OCI-LY1 (cell line): ENCODE data around the gene GABBR2.
"Not testable (repeated sequence)": the region's sequence is repeated elsewhere in the genome, so short reads cannot be mapped to it uniquely, and the experiment has no call there.

ENCODE experiments used
- H2AFZ ChIP-seq: fragments of 200-600 bp; sonication (generic), shearing (Covaris generic); 2 replicates; pipeline ENCODE4 v1.6.0; 2014; ENCODE audit warnings: antibody characterized with exemption, mild to moderate bottlenecking, low read length
- H3F3A ChIP-seq: fragments of 200-600 bp; sonication (generic), shearing (Covaris generic); 2 replicates; pipeline ENCODE4 v1.6.0; 2014; ENCODE audit warnings: mild to moderate bottlenecking, antibody characterized with exemption, low read length, moderate library complexity; ENCODE audit not compliant: insufficient read depth
- H3K27ac ChIP-seq: fragments of 200-600 bp; sonication (generic); 2 replicates; pipeline ENCODE4 v1.5.1; 2014; ENCODE audit warnings: low read length, mixed run types, mild to moderate bottlenecking, low read depth; ENCODE audit not compliant: poor library complexity, severe bottlenecking
- H3K27me3 ChIP-seq: fragments of 200-600 bp; sonication (generic); 2 replicates; pipeline ENCODE4 v1.6.0; 2014; ENCODE audit warnings: antibody characterized with exemption, mild to moderate bottlenecking, low read length, moderate library complexity; ENCODE audit not compliant: insufficient read depth
- H3K36me3 ChIP-seq: fragments of 200-600 bp; sonication (generic); 2 replicates; pipeline ENCODE4 v1.6.1; 2014; ENCODE audit warnings: mild to moderate bottlenecking, antibody characterized with exemption, low read length, moderate library complexity, mixed read lengths; ENCODE audit not compliant: insufficient read depth
- H3K4me1 ChIP-seq: fragments of 200-600 bp; sonication (generic); 2 replicates; pipeline ENCODE4 v1.5.1; 2014; ENCODE audit warnings: mild to moderate bottlenecking, low read length, moderate library complexity; ENCODE audit not compliant: insufficient read depth, severe bottlenecking
- H3K4me2 ChIP-seq: fragments of 200-600 bp; sonication (generic), shearing (Covaris generic); 2 replicates; pipeline ENCODE4 v1.6.1; 2014; ENCODE audit warnings: low read length
- H3K4me3 ChIP-seq: fragments of 200-600 bp; sonication (generic); 2 replicates; pipeline ENCODE4 v1.5.1; 2014; ENCODE audit warnings: low read length, low read depth, mild to moderate bottlenecking, mixed read lengths; ENCODE audit not compliant: poor library complexity, severe bottlenecking
- H3K79me2 ChIP-seq: fragments of 200-600 bp; shearing (Covaris generic); 2 replicates; pipeline ENCODE4 v1.6.1; 2016; ENCODE audit warnings: mixed run types, low read length, mixed read lengths; ENCODE audit not compliant: insufficient read depth
- H3K9ac ChIP-seq: fragments of 200-600 bp; sonication (generic), shearing (Covaris generic); 2 replicates; pipeline ENCODE4 v1.6.1; 2014; ENCODE audit warnings: mild to moderate bottlenecking, low read length, mixed read lengths
- H3K9me2 ChIP-seq: fragments of 200-600 bp; sonication (generic), shearing (Covaris generic); 2 replicates; pipeline ENCODE4 v1.6.1; 2014; ENCODE audit warnings: low read depth, mild to moderate bottlenecking, low read length, mixed read lengths
- H3K9me3 ChIP-seq: fragments of 200-600 bp; shearing (Covaris generic); 2 replicates; pipeline ENCODE4 v1.6.1; 2014; ENCODE audit warnings: low read length, mixed read lengths
- H4K20me1 ChIP-seq: fragments of 200-600 bp; sonication (generic), shearing (Covaris generic); 2 replicates; pipeline ENCODE4 v1.6.0; 2016; ENCODE audit warnings: mild to moderate bottlenecking, low read length; ENCODE audit not compliant: insufficient read depth
- CTCF ChIP-seq: fragments of 200-600 bp; sonication (generic), shearing (Covaris generic); IDR thresholded peaks from 2 replicates; pipeline ENCODE4 v1.5.1; 2017; ENCODE audit warnings: mild to moderate bottlenecking, antibody characterized with exemption, low read length, moderate library complexity, mixed read lengths
- EZH2 ChIP-seq: fragments of 200-600 bp; sonication (generic), shearing (Covaris generic); IDR thresholded peaks from 2 replicates; pipeline ENCODE4 v1.8.0; 2017; ENCODE audit warnings: borderline replicate concordance, mixed run types, mild to moderate bottlenecking, antibody characterized with exemption, low read length, moderate library complexity, mixed read lengths

Gene GABBR2

DNA sequence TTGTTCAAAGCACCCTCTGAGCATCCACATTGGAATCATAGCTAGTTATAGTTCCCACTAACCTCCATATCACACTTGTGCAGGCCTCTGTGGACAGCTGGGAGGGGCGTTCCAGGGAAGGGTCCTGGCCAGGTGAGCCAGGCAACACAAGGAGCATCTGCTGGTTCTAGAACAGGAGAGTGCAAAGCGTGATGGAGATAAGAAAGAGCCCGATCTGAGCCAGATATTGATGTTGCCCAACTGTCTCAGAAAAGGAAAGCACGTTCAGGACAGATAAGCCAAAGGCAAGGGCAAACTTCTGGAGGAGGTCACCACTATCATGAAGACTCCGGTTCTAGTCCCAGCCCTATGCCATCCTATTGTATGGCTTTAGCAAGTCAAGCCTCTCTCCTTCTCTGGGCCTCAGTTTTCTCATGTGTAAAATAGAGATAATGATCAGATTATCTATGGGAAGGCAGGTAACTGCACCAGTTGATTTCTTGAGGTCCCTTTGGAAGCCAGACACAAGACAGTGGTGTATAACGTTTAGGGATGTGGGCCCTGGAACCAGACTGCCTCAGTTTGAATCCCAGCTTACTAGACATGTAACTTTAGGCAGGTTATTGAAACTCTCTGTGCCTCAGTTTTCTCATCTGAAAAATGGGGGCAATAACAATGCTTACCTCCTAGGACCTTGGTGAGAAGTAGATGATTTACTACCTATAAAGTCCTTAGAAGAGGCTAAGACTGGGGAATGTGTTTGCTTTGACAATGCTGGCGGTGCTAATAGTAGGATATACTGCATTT is 19.8 kb downstream of the GABBR2 start:
- Histone ChIP-seq H3F3A (no peaks in the 10 kb centered on the region), H2AFZ (no peak overlapping the region), H3K9ac (no peak overlapping the region), H3K4me1 (no peaks in the 10 kb centered on the region), H4K20me1 (no peaks in the 10 kb centered on the region), H3K9me2 (no peaks in the 10 kb centered on the region), H3K9me3 (no peaks in the 10 kb centered on the region), H3K36me3 (no peaks in the 10 kb centered on the region), H3K27me3 (no peaks in the 10 kb centered on the region; the same call in 1 of the 2 replicates), H3K4me3 (no peak overlapping the region), H3K79me2 (no peaks in the 10 kb centered on the region), H3K27ac (no peak overlapping the region), H3K4me2 (no peak overlapping the region)
- no peak for TF ChIP-seq EZH2

DNA sequence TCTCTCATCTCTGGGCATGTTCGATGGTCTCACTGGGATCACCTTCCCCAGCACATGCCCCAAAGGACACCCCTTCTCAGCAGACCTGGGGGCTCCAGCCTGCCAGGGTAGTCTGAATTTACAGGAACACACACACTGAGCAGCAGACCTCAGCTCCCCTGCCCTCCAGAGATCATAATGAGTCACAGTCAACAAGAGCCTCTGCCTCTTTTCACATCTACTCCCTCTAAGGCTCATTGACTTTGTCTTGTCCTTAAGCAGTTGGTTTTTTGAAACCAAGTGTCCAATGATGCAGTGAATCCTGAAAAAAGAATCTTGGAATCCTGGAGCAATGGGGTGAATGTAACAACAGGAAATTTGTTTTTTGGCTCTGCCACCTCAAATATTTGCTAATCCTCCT is 20.8 kb downstream of the GABBR2 start:
- Histone ChIP-seq H4K20me1 (no peaks in the 10 kb centered on the region), H3K9me3 (no peaks in the 10 kb centered on the region), H3K27ac (no peak overlapping the region), H3F3A (no peaks in the 10 kb centered on the region), H3K4me2 (no peak overlapping the region), H3K9ac (no peak overlapping the region), H3K4me1 (no peaks in the 10 kb centered on the region), H3K9me2 (no peaks in the 10 kb centered on the region), H2AFZ (no peak overlapping the region), H3K4me3 (no peak overlapping the region), H3K36me3 (no peaks in the 10 kb centered on the region), H3K79me2 (no peaks in the 10 kb centered on the region), H3K27me3 (no peaks in the 10 kb centered on the region; the same call in 1 of the 2 replicates)
- TF ChIP-seq EZH2 (no peak), CTCF (no peak)

- H2AFZ ChIP-seq: no peak overlapping the region
- H3K27ac ChIP-seq: no peak overlapping the region
- H3K9me3 ChIP-seq: no peaks in the 10 kb centered on the region
- H3F3A ChIP-seq: no peaks in the 10 kb centered on the region
- no peaks in the 10 kb centered on the region for H3K4me1 ChIP-seq
- TF ChIP-seq CTCF: no peak
- TF ChIP-seq EZH2: no peak
- H3K4me3 ChIP-seq: no peak overlapping the region
- no peak overlapping the region for H3K9ac ChIP-seq
- H3K27me3 ChIP-seq: no peaks in the 10 kb centered on the region; the same call in 1 of the 2 replicates
- H3K4me2 ChIP-seq: no peak overlapping the region
- H3K9me2 ChIP-seq: no peaks in the 10 kb centered on the region
- no peaks in the 10 kb centered on the region for H4K20me1 ChIP-seq
- no peaks in the 10 kb centered on the region for H3K79me2 ChIP-seq
- no peaks in the 10 kb centered on the region for H3K36me3 ChIP-seq
Observed at GRCh38 chr9:98686961-98687855, 21.5 kb downstream of the GABBR2 start.

GRCh38 chr9:98684816-98685215 is 23.9 kb downstream of the GABBR2 start:
- not testable (repeated sequence) for H3F3A ChIP-seq, H3K4me1 ChIP-seq, H3K9me3 ChIP-seq, H3K27ac ChIP-seq, H3K27me3 ChIP-seq, H3K4me3 ChIP-seq, H3K36me3 ChIP-seq, H3K4me2 ChIP-seq, H4K20me1 ChIP-seq, H2AFZ ChIP-seq, H3K9ac ChIP-seq, H3K79me2 ChIP-seq, H3K9me2 ChIP-seq
